ENCODE results near the gene FLACC1.

Gene FLACC1

DNA sequence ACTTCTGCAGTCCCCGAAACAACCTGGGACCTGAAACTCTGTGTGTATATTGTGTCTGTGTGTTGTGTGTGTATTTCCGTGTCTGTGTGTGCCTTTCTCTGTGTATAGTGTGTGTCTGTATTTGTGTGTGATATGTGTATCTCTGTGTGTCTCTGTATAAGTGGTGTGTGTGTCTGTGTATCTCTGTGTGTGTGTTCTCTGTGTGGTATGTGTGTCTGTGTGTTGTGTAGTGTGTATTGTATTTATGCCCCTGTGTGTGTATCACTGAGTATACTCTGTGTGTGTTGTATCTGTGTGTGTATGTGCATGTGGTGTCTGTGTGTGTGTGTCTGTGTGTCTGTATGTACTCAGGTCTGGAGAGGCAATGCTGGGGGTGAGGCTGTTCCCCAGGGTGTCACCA lies 85.2 kb downstream of the FLACC1 start:
- no peak for TF ChIP-seq CTCF (IDR thresholded peaks at IDR 0.05; ENCODE audit: control insufficient read depth, extremely low read depth, insufficient read depth)
- no peak overlapping the region for H3K4me3 ChIP-seq (ENCODE audit: low read depth, low read length)
- no peak for DNase-seq (ENCODE audit: low read depth)

DNA sequence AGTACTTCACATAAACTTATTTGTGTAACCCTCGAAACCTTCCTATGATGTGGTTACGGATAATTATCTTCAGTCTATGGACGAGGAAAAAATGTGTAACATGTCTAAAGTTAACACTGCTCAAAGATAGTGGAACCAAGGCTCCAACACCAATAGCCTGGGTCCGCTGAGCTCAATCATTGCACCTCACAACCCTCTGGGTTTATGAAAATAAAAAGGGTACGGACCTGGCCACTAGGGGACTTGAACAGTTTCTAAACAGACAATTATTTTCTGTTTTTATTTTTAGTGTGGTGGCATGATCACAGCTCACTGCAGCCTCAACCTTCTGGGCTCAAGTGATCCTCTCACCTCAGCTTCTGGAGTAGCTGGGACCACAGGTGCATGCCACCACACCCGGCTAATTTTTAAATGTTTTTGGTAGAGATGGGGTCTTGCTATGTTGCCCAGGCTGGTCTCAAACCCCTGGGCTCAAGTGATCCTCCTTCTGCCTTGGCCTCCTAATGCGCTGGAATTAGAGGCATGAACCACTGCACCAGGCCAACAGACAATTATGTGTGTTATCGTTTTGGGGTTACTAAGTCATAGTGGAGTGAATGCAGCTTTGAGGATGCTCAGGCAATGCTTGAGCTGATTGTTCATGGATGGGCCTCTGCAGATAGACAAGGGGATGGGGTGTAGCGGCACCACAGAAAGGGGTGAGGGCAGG lies 86.7 kb downstream of the FLACC1 start:
- no peak for DNase-seq (ENCODE audit: low read depth)
- no peak for TF ChIP-seq CTCF (IDR thresholded peaks at IDR 0.05; ENCODE audit: control insufficient read depth, extremely low read depth, insufficient read depth)
- H3K4me3 ChIP-seq (ENCODE audit: low read depth, low read length): no peak overlapping the region

GRCh38 chr2:201269764-201270163 lies 87.4 kb downstream of the FLACC1 start:
- no peak overlapping the region for H3K4me3 ChIP-seq (ENCODE audit: low read depth, low read length)
- no peak for TF ChIP-seq CTCF (IDR thresholded peaks at IDR 0.05; ENCODE audit: control insufficient read depth, extremely low read depth, insufficient read depth)
- no peak for DNase-seq (ENCODE audit: low read depth)

DNA sequence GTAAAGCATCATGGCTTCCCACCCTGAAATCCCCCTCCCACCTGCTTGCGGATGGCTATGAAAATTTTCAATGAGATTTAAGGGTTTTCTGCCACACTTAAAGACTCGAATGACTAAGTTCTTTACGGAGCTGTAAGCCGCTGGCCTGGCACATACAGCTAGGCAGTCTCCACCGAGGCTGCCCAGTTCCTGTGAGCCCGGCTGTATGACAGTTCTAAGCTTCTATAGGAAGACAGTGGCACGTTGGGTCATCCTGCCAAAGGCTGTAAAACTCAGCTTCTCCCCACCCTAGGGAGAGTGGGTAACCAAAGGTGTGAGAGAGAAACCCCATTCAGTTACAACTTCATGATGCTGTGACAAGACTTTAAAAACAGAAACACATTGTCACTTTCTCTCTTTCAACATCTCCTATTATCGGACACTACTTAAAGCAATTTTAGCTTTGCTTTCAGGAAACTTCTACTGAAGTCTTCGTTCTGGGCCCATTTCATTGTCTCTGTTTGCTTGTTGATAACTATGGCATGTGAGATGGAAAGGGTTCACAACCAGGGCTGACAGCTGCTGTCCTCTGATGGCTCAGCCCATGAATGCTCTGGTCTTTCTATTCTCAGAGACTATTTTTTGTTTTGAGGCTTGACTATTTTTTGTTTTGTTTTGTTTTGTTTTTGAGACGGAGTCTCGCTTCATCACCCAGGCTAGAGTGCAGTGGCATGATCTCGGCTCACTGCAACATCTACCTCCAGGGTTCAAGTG lies 89.7 kb downstream of the FLACC1 start:
- no peak for TF ChIP-seq CTCF (IDR thresholded peaks at IDR 0.05; ENCODE audit: control insufficient read depth, extremely low read depth, insufficient read depth)
- no peak overlapping the region for H3K4me3 ChIP-seq (ENCODE audit: low read depth, low read length)
- DNase-seq (ENCODE audit: low read depth): no peak

GRCh38 chr2:201266629-201267028 lies 90.5 kb downstream of the FLACC1 start:
- no peak overlapping the region for H3K4me3 ChIP-seq (ENCODE audit: low read depth, low read length)
- DNase-seq (ENCODE audit: low read depth): no peak
- TF ChIP-seq CTCF (IDR thresholded peaks at IDR 0.05; ENCODE audit: control insufficient read depth, extremely low read depth, insufficient read depth): no peak

- DNase-seq (ENCODE audit: low read depth): no peak
- no peak overlapping the region for H3K4me3 ChIP-seq (ENCODE audit: low read depth, low read length)
These were observed 92.5 kb downstream of the FLACC1 start for GRCh38 chr2:201264472-201265173.

More at GRCh38 chr2:201264472-201265173, 92.5 kb downstream of the FLACC1 start:
- no peak for TF ChIP-seq CTCF (IDR thresholded peaks at IDR 0.05; ENCODE audit: control insufficient read depth, extremely low read depth, insufficient read depth)
